Measurements from ENCODE around the gene NUDT4.
"Not testable (repeated sequence)": the region's sequence is repeated elsewhere in the genome, so short reads cannot be mapped to it uniquely, and the experiment has no call there.

NUDT4 gene

DNA sequence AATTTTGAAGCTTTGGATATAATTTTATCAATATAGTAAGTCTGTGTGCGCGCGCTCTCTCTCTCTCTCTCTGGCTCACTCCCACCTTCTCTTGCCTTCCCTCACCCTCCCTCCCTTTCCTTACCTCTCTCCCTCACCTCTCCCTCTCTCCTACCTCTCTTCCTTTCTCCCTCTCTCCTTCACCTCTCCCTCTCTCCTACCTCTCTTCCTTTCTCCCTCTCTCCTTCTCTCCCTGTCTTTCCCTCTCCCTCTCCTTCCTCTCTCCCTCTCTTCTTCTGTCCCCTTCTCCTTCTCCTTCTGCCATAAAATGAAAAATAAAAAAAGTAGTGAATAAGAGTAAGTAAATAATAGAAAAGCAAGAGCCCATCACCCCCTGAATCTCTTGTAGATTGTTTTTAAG is 9.0 kb upstream of the NUDT4 start:
- no peak for DNase-seq

DNA sequence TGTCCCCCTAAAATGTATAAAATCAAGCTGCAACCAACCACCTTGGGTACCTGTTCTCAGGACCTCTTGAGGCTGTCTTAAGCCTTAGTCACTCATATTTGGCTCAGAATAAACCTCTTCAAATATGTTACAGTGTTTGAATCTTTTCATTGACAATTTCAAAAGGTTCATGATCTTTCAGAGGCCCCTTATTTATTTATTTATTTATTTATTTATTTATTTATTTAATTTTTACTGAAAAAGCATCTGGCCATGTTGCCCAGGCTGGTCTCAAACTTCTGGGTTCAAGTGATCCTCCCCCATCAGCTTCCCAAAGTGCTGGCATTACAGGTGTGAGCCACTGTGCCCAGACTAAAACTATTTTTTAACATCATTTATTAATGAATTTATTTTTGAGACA is 8.2 kb upstream of the NUDT4 start:
- DNase-seq, result no peak

DNA sequence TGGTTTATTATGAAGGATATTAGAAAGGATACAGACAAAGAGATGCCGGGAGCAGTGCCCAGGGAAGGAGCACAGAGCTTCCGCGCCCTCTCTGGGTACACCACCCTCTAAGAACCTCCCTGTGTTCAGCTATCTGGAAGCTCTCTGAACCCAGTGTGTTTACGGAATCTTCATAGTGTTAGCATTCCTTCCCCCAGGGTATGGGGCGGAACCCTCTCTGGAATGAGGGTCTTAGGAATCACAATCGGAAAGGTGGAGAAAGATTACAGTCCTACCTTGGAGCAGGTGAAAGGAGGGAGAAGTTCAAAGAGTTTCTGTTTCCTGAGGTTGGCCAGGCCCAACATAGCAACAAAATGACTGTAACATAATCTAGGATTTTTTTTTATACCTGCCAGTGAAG is 6.8 kb upstream of the NUDT4 start:
- DNase-seq, result no peak

DNA sequence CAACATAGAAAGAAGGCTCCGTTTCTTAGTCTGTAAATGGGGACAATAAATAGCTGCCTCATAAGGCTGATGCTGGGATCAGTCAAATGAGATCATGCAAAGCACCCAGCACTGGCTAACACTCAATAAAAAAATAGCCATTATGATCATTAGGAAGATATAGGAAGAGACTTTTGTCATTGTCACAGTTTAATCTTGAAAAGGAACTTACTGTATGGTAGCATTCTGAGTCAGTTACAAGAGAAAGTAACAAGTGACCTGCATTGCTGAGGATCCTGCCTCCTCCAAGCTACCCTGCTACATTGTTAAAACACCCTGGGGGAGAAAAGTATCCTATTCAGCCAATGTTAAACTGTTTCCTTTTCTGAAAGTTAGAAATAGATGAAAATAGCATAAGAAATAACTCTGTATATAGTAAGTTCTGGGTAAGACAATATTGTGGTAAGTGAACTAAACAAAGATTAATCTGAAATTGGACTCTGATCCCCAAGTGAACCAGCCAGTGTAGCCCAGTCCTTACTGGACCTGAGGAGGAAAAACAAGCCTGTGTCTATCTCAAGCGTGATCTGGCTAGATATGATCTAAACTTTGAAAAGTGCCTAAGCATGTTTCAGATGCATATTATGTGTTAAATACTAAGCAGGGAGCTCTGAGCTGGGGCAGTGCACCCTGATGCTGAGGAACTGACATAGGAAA is 3.6 kb upstream of the NUDT4 start:
- DNase-seq, result no peak

DNA sequence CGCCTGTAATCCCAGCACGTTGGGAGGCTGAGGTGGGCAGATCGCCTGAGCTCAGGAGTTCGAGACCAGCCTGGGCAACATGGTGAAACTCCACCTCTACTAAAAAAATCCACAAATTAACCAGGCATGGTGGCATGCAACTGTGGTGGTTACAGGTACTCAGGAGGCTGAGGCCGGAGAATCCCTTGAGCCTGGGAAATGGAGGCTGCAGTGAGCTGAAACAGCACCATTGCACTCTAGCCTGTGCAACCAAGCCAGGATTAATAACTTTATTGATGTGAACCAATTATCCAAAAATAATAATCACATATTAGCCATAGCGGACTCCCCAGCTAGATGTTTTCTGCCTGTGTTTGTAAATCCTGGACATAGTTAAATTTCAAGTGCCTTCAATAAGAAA is 1.8 kb upstream of the NUDT4 start:
- no peak for DNase-seq

DNA sequence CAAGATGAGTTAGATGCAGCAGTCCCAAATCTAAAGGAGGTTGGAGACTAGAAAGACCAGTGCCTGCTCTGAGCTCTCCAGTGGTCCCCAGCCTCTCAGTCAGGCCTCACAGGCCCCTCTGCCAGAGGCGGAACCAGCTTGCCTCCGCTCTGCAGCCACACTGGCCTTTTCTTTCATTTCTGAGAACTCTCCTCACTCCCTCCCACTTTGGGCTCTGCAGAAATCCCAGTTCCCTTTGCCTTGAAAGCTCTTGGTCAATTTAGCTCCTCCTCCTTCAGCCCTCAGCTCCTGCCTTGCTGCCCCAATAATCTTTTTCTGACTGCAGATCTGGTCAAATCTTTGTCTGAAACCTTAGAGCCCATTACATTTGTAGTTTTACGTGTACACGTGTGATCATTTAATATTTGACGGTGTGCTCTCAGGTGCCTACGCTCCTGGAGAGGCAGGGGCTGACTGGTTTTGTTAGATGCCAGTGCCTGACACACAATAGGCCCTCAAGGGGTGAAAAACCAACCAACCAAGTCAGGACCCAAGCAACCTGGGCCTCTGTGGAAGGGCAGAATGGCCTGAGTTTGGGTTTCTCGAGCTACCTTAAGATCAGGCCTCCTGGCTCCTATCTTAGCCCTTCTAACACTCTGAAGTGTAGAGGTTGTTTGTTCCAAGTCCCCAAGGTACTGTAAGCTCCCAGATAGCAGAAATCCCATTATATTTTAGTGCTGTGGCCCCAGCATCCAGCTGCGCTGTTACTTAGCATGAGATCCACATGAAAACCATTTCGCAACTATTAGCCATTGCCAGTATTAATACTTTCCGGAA is 1.1 kb upstream of the NUDT4 start:
- no peak for DNase-seq

DNA sequence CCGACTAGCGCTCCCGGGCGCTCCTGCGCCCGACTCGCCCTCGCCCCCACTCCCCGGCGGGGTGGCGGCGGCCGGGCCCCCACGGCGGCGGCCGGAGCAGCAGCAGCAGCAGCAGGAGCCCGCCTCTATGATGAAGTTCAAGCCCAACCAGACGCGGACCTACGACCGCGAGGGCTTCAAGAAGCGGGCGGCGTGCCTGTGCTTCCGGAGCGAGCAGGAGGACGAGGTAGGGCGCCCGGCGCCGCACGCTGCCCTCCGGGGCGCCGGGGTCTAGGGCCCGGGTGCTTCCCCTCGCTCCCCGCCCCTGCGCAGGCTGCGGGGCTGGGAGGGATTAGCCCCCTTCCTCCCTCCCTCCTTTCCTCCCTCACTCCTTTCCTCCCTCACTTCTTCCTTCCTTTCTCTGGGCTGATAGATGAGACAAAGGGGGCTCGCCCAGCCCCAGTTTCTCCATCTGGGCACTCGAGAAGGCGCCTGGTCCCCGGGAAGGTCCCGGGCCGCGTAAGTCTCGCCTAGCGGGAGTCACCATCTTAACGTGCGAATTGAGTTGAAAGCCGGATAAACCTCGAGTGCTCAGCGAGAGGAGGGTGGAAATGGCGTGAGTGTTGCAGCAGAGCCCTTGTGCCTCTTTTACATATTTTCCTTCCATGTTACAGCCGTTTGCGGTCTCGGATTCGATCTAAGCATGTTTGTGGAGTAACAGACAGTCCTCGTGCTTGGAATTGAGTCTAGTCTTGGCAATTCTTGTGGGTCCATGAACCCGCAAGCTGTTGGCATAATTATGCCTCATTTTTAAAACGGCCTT is 672 bp downstream of the NUDT4 start:
- DNase-seq, result not testable (repeated sequence)

DNA sequence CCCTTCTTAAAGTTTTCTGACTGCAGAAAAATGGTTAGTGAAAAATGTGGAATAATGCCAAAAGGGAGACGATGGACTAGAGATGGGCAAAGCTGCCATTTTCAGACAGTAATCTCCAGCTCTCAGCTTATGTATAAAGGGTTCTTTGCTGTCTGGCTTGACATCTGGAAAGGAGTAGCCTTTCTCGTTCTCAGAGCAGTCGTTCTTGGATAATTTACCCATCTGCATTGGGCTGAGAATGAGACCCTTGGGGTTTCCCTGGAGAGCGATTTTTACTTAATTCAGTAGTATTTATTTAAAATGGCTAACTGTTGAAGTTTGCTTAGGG is 1.2 kb downstream of the NUDT4 start:
- DNase-seq, result no peak

DNA sequence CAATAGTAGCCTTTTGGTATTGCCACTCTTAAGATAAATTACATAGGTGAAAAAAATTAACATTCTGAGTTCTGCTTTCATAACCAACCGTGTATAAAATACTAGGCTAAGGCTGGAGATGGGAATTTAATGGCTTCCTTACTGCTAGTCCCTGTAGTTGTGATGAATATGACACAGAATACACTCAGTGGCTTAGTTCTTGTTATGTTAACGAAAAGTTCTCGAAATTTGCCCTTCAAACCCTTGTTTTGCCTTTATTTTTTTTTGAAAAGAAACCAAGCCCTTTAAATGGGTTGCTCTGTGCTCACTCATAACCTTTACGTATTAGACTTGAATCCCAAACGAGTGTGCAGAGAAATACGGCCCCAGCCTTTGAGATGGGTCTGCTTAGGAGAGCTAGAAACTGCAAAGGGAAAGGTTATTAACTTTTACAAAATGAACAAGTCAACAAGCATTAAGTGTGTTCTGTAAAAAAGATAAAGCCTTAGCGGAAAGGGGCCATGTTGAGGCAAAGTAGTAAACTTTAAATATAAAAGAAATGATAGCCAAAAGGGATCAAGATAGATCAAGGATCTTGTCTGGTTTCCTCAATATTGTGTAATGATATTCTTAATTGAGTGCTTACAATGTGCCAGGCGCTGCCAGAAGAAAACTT is 1.7 kb downstream of the NUDT4 start:
- no peak for DNase-seq

DNA sequence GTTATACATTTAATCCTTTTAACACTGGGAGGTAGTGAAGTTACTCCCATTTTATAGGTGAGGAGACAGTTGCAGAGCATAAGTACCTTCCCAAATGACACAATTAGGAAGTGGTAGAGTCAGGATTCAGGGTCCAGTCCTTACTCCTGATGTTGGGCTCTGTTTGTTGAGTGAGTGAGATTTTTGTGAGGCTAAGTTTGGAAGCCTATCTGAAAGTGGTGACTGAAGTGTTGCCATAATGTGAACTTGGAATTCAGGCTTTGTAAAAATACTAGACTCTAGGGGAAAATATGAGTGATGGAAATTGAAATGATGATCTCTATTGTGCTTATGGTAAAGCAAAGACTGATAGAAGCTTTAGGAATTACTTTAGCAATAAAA is 2.2 kb downstream of the NUDT4 start:
- DNase-seq, result no peak

DNA sequence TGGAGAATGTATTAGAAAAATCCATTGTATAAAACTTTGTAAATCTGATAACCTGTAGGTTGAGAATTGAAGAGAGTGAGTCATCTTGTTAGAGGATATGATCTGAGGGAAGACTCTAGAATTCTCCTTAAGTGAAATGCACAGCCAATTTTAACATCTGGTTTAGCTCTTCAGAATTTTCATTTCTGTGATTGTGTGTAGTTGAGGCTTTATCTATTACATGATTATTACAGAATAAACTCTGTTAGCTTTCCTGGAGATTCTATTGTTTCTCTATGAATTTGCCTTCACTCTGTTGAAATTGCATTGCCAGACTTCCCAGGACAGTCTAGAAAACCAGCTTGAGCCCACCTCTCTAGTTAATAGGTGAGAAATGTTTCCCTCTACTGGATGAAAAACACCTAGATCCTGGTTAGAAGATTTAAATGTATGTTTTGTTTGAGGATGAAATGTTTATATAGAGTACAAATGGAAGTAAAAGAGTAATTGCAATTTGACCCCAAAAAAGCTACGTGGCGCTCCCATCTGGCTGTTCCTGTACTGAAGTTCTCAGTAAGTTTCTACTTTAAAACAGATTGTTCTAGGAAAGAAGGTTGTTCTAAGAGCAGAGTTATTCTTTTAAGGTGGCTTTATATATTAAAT is 2.9 kb downstream of the NUDT4 start:
- no peak for DNase-seq

DNA sequence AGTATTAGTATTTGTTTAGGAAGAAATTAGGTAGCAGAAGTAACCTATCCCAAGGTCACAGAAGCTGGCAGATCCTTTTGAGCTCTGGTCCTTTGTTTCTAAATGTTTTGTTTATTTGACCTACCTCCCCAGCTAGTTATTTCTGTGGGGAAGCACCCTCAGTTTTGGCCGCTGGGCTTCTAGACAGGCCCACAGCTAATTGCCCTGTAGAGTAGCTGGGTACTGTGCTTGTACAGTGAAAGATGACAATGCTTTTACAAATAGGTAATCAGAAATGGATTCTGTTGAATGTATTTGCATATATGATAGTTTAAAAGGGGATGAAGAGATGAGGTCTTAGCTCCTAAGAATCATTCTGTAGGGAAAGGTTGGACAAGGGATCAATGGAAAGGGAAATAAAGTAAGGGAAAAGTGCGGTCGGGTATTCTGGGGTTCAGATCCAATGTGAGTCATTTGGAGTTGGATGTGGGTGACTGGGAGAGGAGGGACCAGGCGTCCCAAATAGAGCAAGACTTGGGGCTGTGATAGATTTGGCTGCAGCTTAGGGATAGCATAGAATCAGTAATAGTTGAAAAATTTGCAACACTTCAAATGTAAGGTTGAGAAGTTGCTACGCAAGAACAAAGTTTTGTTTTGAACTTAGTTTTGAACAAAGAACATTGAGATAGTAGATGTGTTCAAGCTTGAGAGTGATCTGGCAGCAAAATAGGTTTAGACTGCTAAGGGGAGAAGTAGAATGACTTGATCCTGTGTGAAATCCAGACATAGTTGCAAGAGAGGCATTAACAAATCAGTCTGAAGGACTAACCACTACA is 3.6 kb downstream of the NUDT4 start:
- no peak for DNase-seq

DNA sequence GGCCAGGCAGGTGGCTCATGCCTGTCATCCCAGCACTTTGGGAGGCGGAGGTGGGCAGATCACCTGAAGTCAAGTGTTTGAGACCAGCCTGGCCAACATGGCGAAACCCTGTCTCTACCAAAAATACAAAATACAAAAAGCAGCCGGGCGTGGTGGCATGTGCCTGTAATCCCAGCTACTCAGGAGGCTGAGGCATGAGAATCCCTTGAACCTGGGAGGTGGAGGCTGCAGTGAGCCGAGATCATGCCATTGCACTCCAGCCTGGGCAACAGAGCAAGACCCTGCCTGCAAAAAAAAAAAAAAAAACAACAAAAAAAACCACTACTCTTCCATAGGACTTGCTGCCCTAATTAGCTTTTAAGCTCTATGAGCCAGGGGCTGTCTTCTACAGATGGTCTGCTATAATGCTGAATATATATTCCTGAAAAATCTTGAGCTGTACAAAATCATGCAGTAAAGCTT is 4.3 kb downstream of the NUDT4 start:
- not testable (repeated sequence) for DNase-seq

DNA sequence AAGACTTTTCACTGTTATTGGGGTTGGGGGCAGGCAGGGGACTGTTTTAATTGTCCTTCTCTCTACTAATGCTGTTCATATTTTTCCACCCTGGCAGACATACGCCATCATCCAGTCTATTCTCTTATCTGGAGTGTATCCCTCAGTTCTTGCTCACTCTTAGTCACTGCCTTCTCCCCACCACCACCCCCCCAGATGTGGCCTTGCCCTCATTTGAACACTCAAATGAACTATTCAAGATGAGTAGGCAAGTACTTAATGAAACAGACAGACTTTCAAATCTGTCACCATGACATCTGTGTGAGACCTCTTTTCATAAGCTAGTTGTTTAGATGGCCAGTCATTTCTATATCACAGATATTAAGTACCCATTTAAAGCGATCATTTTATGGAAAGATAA is 10.1 kb downstream of the NUDT4 start:
- no peak for DNase-seq

DNA sequence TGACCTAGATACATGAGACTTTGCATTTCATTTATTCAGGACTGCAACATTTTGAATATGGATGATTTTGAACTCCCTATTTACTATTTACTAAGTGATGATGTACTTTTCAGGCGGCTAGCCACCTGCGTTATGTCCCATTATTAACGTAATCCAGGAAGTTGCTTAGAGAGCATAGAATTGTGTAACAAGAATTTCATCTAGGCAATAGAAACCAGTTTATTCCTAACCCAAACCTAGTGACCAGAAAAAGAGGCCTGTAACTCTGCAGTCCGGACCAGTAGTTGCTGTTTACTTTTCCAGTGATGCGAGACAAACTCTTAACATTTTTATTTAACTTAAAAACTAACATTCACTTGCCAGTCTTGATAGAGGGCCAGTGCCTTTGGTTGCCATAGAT is 12.3 kb downstream of the NUDT4 start:
- no peak for DNase-seq

DNA sequence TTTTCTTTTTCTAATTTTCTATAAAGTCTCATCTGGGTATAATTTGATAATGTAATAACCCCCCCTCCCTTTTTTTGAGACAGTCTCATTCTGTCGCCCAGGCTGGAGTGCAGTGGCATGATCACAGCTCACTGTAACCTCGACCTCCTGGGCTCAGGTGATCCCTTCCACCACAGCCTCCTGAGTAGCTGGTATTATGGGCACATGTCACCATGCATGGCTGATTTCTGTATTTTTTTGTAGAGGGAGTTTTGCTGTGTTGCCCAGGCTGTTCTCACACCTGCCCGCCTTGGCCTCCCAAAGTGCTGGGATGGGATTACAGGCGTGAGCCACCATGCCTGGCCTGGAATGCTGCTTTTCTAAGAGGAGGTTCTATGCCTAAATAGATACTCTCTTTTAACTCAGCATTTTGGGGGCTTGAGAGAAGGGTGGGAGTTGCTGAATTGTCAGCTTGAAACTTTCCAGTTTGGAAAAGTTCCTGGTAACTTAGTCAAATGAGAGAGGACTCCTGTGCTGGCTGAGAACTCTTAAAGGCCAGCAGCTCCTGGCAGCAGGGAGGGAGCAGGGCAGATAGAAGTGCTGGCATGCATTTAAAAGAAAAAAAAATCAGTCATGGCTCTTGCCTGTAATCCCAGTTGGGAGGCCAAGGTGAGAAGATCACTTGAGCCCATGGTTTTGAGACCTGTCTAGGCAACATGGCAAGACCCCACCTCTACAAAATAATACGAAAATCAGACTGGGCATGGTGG is 13.0 kb downstream of the NUDT4 start:
- no peak for DNase-seq

DNA sequence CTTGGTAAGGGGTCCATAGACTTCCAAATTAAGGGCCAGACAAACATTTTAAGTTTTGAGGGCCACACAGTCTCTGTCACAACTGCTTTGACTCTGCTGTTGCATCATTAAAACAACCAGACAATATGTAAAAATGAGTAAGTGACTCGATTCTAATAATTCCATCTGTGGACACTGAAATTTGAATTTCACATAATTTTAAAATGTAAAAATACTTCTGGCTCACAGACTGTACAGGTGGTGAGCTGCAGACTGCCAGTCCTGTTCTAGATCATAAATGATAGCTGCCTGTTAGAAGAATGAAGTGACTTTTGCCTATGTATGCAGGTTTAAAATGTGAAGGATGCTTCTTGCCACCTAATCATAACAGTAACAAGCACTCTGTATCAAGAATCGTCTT is 15.7 kb downstream of the NUDT4 start:
- DNase-seq, result no peak

DNA sequence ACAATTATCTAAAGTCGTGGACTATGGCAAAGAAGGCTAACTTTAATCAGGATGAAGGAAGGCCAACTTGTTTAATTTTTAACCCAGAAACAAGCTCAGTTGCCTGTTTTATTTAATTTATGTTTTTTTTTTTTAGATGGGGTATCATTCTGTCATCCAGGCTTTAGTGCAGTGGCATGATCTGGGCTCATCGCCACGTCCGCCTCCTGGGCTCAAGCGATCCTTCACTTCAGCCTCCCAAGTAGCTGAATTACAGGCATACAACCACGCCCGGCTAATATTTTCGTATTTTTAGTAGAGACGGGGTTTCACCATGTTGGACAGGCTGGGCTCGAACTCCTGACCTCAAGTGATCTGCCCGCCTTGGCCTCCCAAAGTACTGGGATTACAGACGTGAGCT is 19.7 kb downstream of the NUDT4 start:
- DNase-seq, result no peak

DNA sequence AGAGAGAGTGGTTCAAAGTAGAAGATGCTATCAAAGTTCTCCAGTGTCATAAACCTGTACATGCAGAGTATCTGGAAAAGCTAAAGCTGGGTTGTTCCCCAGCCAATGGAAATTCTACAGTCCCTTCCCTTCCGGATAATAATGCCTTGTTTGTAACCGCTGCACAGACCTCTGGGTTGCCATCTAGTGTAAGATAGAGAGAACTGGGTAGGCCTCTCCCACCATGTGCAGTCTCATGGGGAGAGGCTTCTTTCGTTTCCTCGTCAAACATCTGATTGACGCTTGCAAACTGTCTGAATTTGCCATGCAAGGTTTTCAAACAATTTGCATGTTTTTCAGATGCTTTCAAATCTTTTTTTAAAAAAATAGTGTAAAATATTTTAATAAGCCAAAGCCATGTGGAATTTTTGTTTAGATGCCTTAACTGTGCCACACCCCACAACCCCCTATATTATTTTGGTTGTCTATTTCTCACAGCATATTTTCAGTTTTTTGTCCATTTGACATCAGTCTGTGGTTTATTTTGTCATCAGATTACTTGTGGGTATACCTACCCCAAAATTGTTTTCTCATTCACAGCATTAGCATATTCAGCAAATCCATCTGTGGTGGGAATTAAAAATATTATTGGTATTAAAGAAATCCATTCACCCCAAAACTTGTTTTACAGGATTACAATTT is 21.6 kb downstream of the NUDT4 start:
- DNase-seq, result not testable (repeated sequence)
